ENCODE results near the gene HELZ2. TPM values are rescaled to one million over a fixed set of nuclear protein-coding genes. Genes with fewer than 3 reads are reported as not detected.

Gene HELZ2
- total and polyA plus RNA-seq, 10 of the 15 experiments (the other 5 are each of a cell fraction or from before 2014, with no cell fraction given): 0.05 to 33.3 (median 6.2) TPM

- TF ChIP-seq RELB (IDR thresholded peaks at IDR 0.05; ENCODE audit: low read depth) (peak; percentile 73), BCL11A (IDR thresholded peaks at IDR 0.05; ENCODE audit: low read depth, low read length) (peak; percentile 66), IKZF1 (conservative IDR thresholded peaks at IDR 0.05) (peak; percentile 92)
Observed at GRCh38 chr20:63567386-63568169, 6.5 kb downstream of the HELZ2 start (continued).

- H3K4me3 ChIP-seq: no peak overlapping the region
- H3K4me2 ChIP-seq (ENCODE audit: control insufficient read depth, insufficient read depth): peak overlapping the region; percentile 82; the same call in 1 of the 2 replicates
- BruUV-seq (replicated peaks): no TSS peak
- intact Hi-C loops (cut with micrococcal nuclease; ENCODE audit: unreplicated experiment) (no loop called here), in situ Hi-C loops (cut with MboI) (no loop called here)
- no peaks in the 10 kb centered on the region for H4K20me1 ChIP-seq (ENCODE audit: control insufficient read depth, insufficient read depth)
- WGBS (ENCODE audit: insufficient coverage, insufficient replicate concordance, low lambda C conversion rate, missing lambda C conversion rate): 35% methylated on average over 20 of the region's 22 CpGs
- no peaks in the 10 kb centered on the region for H3K79me2 ChIP-seq (ENCODE audit: control insufficient read depth, insufficient read depth, low read length)
- H3K27ac ChIP-seq (ENCODE audit: control insufficient read depth, insufficient read depth): no peak overlapping the region
- H3K36me3 ChIP-seq (ENCODE audit: control insufficient read depth in 2 of 2, insufficient read depth in 2 of 2, low read length in 1 of 2): no peaks in the 10 kb centered on the region
- no peak for DNase-seq (ENCODE audit: low read depth, low spot score)
- H3K9me3 ChIP-seq (replicated peaks; ENCODE audit: control insufficient read depth, insufficient read depth, low read length): no peaks in the 10 kb centered on the region; the same call in 2 of the 3 replicates
- ChIA-PET SMC1A (ENCODE audit: uncharacterized antibody, unreplicated experiment) (no interaction called here), CTCF (interaction anchor here (2.3 kb wide), 1 partner anchor 30 kb away, joined by 5 read pairs; the partner anchor contains the start of gene PTK6), POLR2A (interaction anchor here (1.4 to 1.6 kb wide), 2 partner anchors 14 to 60 kb away, joined by 3 to 8 read pairs; partner anchors contain the start of gene GMEB2), RAD21 (ENCODE audit: unreplicated experiment) (no interaction called here)
- FAIRE-seq: no peak
- 0 out of 2 replicates have a peak, but pooled peaks have one; percentile 9 for TF ChIP-seq YY1 (IDR thresholded peaks at IDR 0.05; ENCODE audit: low read depth, low read length)
- TF ChIP-seq BCLAF1 (IDR thresholded peaks at IDR 0.05): no peak
- 0 out of 2 replicates have a peak, but pooled peaks have one; percentile 51 for TF ChIP-seq POLR2A (IDR thresholded peaks at IDR 0.05; ENCODE audit: low read depth, low read length)
- no peak for TF ChIP-seq POU2F2 (IDR thresholded peaks at IDR 0.05; ENCODE audit: borderline replicate concordance, low read depth, low read length)
- TF ChIP-seq ZBTB33 (IDR thresholded peaks at IDR 0.05): 0 out of 2 replicates have a peak, but pooled peaks have one; percentile 88
- no peak overlapping the region for H2AFZ ChIP-seq (ENCODE audit: control insufficient read depth, low read depth, low read length)
- H3K9ac ChIP-seq (ENCODE audit: control insufficient read depth, insufficient read depth, low read length): no peak overlapping the region
- H3K27me3 ChIP-seq (replicated peaks in 1 of 2; ENCODE audit: control insufficient read depth in 2 of 2, insufficient read depth in 2 of 2, low read length in 1 of 2): no peaks in the 10 kb centered on the region
- no peak for ATAC-seq
- H3K4me1 ChIP-seq (ENCODE audit: control insufficient read depth, insufficient read depth, low read length): peaks cover 24% of the 10 kb centered on the region
Observed at GRCh38 chr20:63567136-63567385, 7.0 kb downstream of the HELZ2 start.

Measured in GM12878 (cell line).